Activated CD8-positive, alpha-beta memory T cell treated with anti-CD3 and anti-CD28 coated beads for 36 hours (primary cell): ENCODE measurements around the gene EIF4ENIF1. TPM values are rescaled to one million over a fixed set of nuclear protein-coding genes. Genes with fewer than 3 reads are reported as not detected.

Source experiments
- CTCF ChIA-PET: fragments of 350-600 bp; sonication (Branson Sonifier 250); formaldehyde crosslinking; loops from one replicate; lab custom pipeline; 2021; ENCODE audit warnings: antibody characterized with exemption; lab: Charles Lee
- POLR2A ChIA-PET: fragments of 350-600 bp; sonication (Branson Sonifier 250); formaldehyde crosslinking; loops from one replicate; lab custom pipeline; 2021; ENCODE audit warnings: antibody characterized with exemption; lab: Charles Lee
- total RNA-seq, 2 experiments: library from RNA; stranded (reverse); gene quantifications; one replicate each; pipeline ENCODE4 v1.2.3, GENCODE V29; 2021

EIF4ENIF1 gene
- total RNA-seq, 2 experiments from 2014 or later: 46.1 to 54.0 TPM

DNA sequence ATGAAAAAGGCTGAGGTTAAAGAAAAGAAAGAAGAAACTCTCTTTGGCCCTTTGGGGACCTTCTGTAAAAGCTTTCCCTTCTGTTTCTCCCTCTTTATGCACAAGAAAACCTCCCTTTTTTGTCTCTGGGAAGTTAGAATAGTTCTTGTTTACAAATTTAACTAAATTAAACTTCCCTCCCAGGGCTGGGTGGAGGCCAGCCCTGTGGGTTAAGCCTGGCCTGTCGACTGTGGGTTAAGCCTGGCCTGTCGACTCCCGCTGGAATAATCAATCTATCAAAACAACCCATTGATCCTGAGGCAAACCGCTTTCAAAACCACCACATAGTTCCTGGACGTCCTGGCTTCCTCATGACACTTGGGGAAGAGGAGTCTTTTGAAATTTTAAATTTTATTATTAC, 91.4 kb downstream of the EIF4ENIF1 start:
- ChIA-PET POLR2A (interaction anchor here (1.1 kb wide), 1 partner anchor 43 kb away, joined by 7 read pairs; no protein-coding TSS in a partner anchor), CTCF (no interaction called here)

- CTCF ChIA-PET: no interaction called here
These were observed 95.3 kb downstream of the EIF4ENIF1 start for GRCh38 chr22:31394326-31394725.

DNA sequence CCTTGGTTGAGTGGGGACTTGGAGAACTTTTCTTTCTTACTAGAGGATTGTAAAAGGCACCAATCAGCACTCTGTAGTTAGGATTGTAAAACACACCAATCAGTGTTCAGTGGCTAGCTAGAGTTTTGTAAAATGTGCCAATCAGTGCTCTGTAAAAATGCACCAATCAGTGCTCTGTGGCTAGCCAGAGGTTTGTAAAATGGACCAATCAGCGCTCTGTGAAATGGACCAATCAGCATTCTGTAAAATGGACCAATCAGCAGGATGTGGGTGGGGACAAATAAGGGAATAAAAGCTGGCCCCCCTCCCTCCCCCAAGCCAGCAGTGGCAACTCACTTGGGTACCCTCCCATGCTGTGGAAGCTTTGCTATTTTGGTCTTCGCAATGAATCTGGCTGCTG, 95.7 kb downstream of the EIF4ENIF1 start:
- CTCF ChIA-PET: no interaction called here

More at GRCh38 chr22:31394326-31394725, 95.3 kb downstream of the EIF4ENIF1 start:
- POLR2A ChIA-PET: no interaction called here

More for the DNA sequence above, 95.7 kb downstream of the EIF4ENIF1 start:
- POLR2A ChIA-PET: no interaction called here

Other genes starting within 250 kb of the EIF4ENIF1 start
- 1 to 10 TPM; 6.9 to 7.5 TPM for gene PIK3IP1, start 197.4 kb downstream of the EIF4ENIF1 start, total RNA-seq
- 10 to 100 TPM; 34.1 to 34.3 TPM for gene PATZ1, start 143.5 kb downstream of the EIF4ENIF1 start, total RNA-seq
- gene DRG1, start 90.2 kb downstream of the EIF4ENIF1 start, total RNA-seq: 100 to 1,000 TPM; 109 to 123 TPM
- 100 to 1,000 TPM; 143 to 144 TPM for gene SFI1, start 6.7 kb upstream of the EIF4ENIF1 start, total RNA-seq
- gene PISD, start 172.4 kb upstream of the EIF4ENIF1 start, total RNA-seq: 10 to 100 TPM; 53.1 to 53.9 TPM